ENCODE measurements around the gene IL17RA. TPM values are rescaled to one million over a fixed set of nuclear protein-coding genes. Genes with fewer than 3 reads are reported as not detected.

The IL17RA gene
- total and polyA plus RNA-seq, 2 donors (not counting 3 experiments of a cell fraction or from before 2014, with no cell fraction given): 13.0 to 19.3 TPM

DNA sequence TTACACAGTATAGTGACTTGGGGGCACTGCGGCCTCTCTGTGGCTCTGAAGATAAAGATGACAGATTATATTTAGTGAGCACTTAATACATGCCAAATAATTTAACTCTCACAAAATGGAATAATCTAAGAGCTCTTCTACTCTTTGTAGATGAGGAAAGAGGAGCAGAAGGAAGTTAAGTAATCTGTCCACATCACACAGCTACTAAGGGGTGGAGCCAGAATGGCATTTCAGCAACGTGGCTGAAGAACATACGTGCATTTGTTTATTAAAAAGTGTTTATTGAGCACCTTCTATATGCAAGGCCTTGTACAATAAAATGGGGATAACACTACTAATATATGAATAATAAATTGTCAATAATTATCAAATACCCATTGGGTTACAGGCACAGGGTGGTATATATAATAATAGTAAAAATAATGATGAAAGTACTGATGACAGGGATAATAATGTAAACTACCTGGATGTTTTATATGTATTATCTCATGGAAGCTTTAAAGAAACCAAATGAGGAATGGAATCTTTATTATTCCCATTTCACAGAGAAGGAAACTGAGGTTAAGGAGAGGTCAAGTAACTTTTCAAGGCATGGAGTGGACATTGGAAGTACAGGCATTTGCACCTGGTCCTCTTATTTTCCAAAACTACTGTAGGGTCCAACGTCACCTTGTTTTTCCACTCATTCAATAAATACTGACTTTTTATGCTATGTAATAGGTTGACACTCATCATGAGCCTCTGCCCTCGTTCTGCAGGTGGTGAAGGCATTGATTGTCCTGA lies 38.0 kb upstream of the IL17RA start:
- Histone ChIP-seq H3K4me2 (ENCODE audit: insufficient read depth, low read length) (no peak overlapping the region), H2AFZ (ENCODE audit: low read depth, low read length) (no peak overlapping the region), H3K27me3 (ENCODE audit: control insufficient read depth in 2 of 2, insufficient read depth in 2 of 2, low read length in 2 of 2) (no peaks in the 10 kb centered on the region), H3K9ac (replicated peaks; ENCODE audit: extremely low read depth, insufficient read depth, low read length) (no peak overlapping the region), H3K9me1 (replicated peaks; ENCODE audit: control insufficient read depth, extremely low read depth, insufficient read depth, low read length) (no peaks in the 10 kb centered on the region), H3K27ac (ENCODE audit: insufficient read depth, low read depth, low read length) (no peak overlapping the region), H3K4me1 (ENCODE audit: control insufficient read depth, extremely low read depth, insufficient read depth, low read length) (no peaks in the 10 kb centered on the region), H3K9me3 (replicated peaks; ENCODE audit: control insufficient read depth, insufficient read depth, low read length) (no peaks in the 10 kb centered on the region), H3K4me3 (replicated peaks in 1 of 3; ENCODE audit: insufficient read depth in 1 of 3, low read depth in 1 of 3, low read length in 3 of 3) (no peak overlapping the region), H4K20me1 (replicated peaks; ENCODE audit: control insufficient read depth, extremely low read depth, insufficient read depth, low read length) (no peaks in the 10 kb centered on the region), H3K36me3 (ENCODE audit: control insufficient read depth in 2 of 2, extremely low read depth in 1 of 2, insufficient read depth in 2 of 2, low read length in 2 of 2) (no peaks in the 10 kb centered on the region), H3K79me2 (ENCODE audit: control insufficient read depth, insufficient read depth, low read length) (no peaks in the 10 kb centered on the region)
- DNase-seq (ENCODE audit: low read depth, low spot score): no peak
- TF ChIP-seq GATA2 (IDR thresholded peaks at IDR 0.05; ENCODE audit: insufficient read depth, insufficient read length, low read depth, low read length) (no peak), POLR2AphosphoS5 (IDR thresholded peaks at IDR 0.05; ENCODE audit: insufficient read depth, low read depth, low read length) (no peak), MYC (IDR thresholded peaks at IDR 0.05; ENCODE audit: low read depth, low read length) (no peak), EZH2 (IDR thresholded peaks at IDR 0.05; ENCODE audit: borderline replicate concordance, low read depth, low read length, severe bottlenecking) (no peak), FOS (IDR thresholded peaks at IDR 0.05; ENCODE audit: borderline replicate concordance, insufficient read depth, low read length) (no peak), JUN (IDR thresholded peaks at IDR 0.05; ENCODE audit: borderline replicate concordance, insufficient read depth, insufficient read length, low read depth) (no peak), CTCF (IDR thresholded peaks at IDR 0.05; ENCODE audit: extremely low read depth in 1 of 2, insufficient read depth in 1 of 2, low read depth in 1 of 2, low read length in 2 of 2) (no peak), MAX (IDR thresholded peaks at IDR 0.05; ENCODE audit: insufficient read depth, insufficient read length) (no peak), POLR2A (IDR thresholded peaks at IDR 0.05; ENCODE audit: low read depth, low read length) (no peak)
- no TSS peak for BruUV-seq (replicated peaks)
- no peak for FAIRE-seq
- dilution Hi-C loops (cut with MboI; ENCODE audit: extremely low pct_ligation_motif_present, low sequenced_read_pairs): no loop called here
- ChIA-PET CTCF (interaction anchor here (2.8 kb wide), 1 partner anchor 12 kb away, joined by 17 read pairs; no protein-coding TSS in a partner anchor), POLR2A (no interaction called here)
- intact Hi-C loops (cut with micrococcal nuclease): no loop called here
